NCI-H1092 (cell line): ENCODE measurements around the gene PRR5L.

Experiments used
- DNase-seq: peaks from one replicate; lab custom pipeline; 2025; lab: John Stamatoyannopoulos, UW

PRR5L gene

GRCh38 chr11:36326524-36327419 lies 30.7 kb downstream of the PRR5L start:
- DNase-seq = no peak

GRCh38 chr11:36328966-36329673 lies 33.0 kb downstream of the PRR5L start:
- DNase-seq = no peak

GRCh38 chr11:36330411-36330810 lies 34.3 kb downstream of the PRR5L start:
- no peak for DNase-seq

GRCh38 chr11:36333468-36333867 lies 37.4 kb downstream of the PRR5L start:
- no peak for DNase-seq

- no peak for DNase-seq
Observed at GRCh38 chr11:36333897-36334296, 37.8 kb downstream of the PRR5L start.

GRCh38 chr11:36339888-36340287 lies 43.8 kb downstream of the PRR5L start:
- DNase-seq = no peak

GRCh38 chr11:36340897-36341296 lies 44.8 kb downstream of the PRR5L start:
- no peak for DNase-seq

- no peak for DNase-seq
Observed at GRCh38 chr11:36341915-36342314, 45.8 kb downstream of the PRR5L start.

GRCh38 chr11:36342327-36342726 lies 46.2 kb downstream of the PRR5L start:
- DNase-seq = no peak

- no peak for DNase-seq
Observed at GRCh38 chr11:36343436-36343835, 47.3 kb downstream of the PRR5L start.

GRCh38 chr11:36345084-36345511 lies 49.0 kb downstream of the PRR5L start:
- DNase-seq = no peak

- no peak for DNase-seq
Observed at GRCh38 chr11:36345535-36346141, 49.5 kb downstream of the PRR5L start.

- DNase-seq = no peak
Observed at GRCh38 chr11:36346562-36347383, 50.7 kb downstream of the PRR5L start.

GRCh38 chr11:36347384-36347906 lies 51.4 kb downstream of the PRR5L start:
- no peak for DNase-seq

GRCh38 chr11:36349351-36350136 lies 53.5 kb downstream of the PRR5L start:
- no peak for DNase-seq

- DNase-seq = no peak
Observed at GRCh38 chr11:36350137-36350513, 54.0 kb downstream of the PRR5L start.

GRCh38 chr11:36352922-36353321 lies 56.8 kb downstream of the PRR5L start:
- DNase-seq = no peak

- DNase-seq = no peak
Observed at GRCh38 chr11:36354221-36355003, 58.3 kb downstream of the PRR5L start.

GRCh38 chr11:36356201-36356600 lies 60.1 kb downstream of the PRR5L start:
- no peak for DNase-seq

- no peak for DNase-seq
Observed at GRCh38 chr11:36357831-36358230, 61.7 kb downstream of the PRR5L start.
